Fibroblast of skin of left quadriceps (primary cell): ENCODE results near the gene SERPINA9.
"Not testable (repeated sequence)": the region's sequence is repeated elsewhere in the genome, so short reads cannot be mapped to it uniquely, and the experiment has no call there.

Experiments
- DNase-seq, 2 experiments: peaks; one replicate each; pipeline ENCODE4 v3.0.0-alpha.2; 2013; ENCODE audit warnings: low read depth in 2 of 2

Gene SERPINA9

GRCh38 chr14:94485944-94486841 is 10.2 kb upstream of the SERPINA9 start:
- DNase-seq = peak; percentile 20 to 32

- DNase-seq = no peak
Measured at GRCh38 chr14:94484481-94484880, 8.5 kb upstream of the SERPINA9 start.

- no peak for DNase-seq
Measured at GRCh38 chr14:94483729-94484275, 7.8 kb upstream of the SERPINA9 start.

- DNase-seq = no peak
Measured at GRCh38 chr14:94483071-94483451, 7.1 kb upstream of the SERPINA9 start.

- DNase-seq = not testable (repeated sequence)
Measured at GRCh38 chr14:94482132-94483070, 6.4 kb upstream of the SERPINA9 start.

GRCh38 chr14:94481468-94482131 is 5.6 kb upstream of the SERPINA9 start:
- DNase-seq = no peak

GRCh38 chr14:94480809-94481208 is 4.8 kb upstream of the SERPINA9 start:
- no peak for DNase-seq

GRCh38 chr14:94478420-94478819 is 2.4 kb upstream of the SERPINA9 start:
- no peak for DNase-seq

- no peak for DNase-seq
Measured at GRCh38 chr14:94474581-94475031, 1.4 kb downstream of the SERPINA9 start.

- DNase-seq = no peak
Measured at GRCh38 chr14:94473666-94474410, 2.2 kb downstream of the SERPINA9 start.

- DNase-seq = no peak
Measured at GRCh38 chr14:94472842-94473241, 3.2 kb downstream of the SERPINA9 start.

- DNase-seq = no peak
Measured at GRCh38 chr14:94471045-94471444, 5.0 kb downstream of the SERPINA9 start.

GRCh38 chr14:94470311-94470710 is 5.7 kb downstream of the SERPINA9 start:
- no peak for DNase-seq

GRCh38 chr14:94469261-94469660 is 6.7 kb downstream of the SERPINA9 start:
- no peak for DNase-seq

GRCh38 chr14:94467728-94468520 is 8.1 kb downstream of the SERPINA9 start:
- no peak for DNase-seq

- no peak for DNase-seq
Measured at GRCh38 chr14:94466706-94467370, 9.2 kb downstream of the SERPINA9 start.

- no peak for DNase-seq
Measured at GRCh38 chr14:94465042-94465441, 11.0 kb downstream of the SERPINA9 start.

GRCh38 chr14:94464290-94464689 is 11.7 kb downstream of the SERPINA9 start:
- no peak for DNase-seq

GRCh38 chr14:94462763-94463572 is 13.0 kb downstream of the SERPINA9 start:
- DNase-seq = no peak
